Measurements from ENCODE around the gene PLEKHA5.

DNA sequence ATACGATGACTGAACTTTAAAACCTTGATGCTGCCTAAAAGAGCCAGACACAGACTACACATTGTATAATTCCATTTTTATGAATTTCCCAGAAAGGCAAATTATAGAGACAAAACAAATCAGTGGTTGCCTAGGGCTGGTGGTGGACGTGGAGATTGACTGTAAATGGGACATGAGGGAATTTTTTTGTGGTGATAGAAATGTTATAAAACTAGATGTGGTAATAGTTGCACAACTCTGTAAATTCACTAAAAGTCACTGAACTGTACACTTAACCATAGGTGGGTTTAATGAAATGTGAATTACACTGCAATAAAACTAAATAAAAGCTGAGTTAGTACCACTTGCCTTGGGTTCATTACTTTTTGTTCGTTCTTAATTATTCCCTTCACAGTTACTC is 72.1 kb downstream of the PLEKHA5 start:
- TF ChIP-seq, protein P1, sequence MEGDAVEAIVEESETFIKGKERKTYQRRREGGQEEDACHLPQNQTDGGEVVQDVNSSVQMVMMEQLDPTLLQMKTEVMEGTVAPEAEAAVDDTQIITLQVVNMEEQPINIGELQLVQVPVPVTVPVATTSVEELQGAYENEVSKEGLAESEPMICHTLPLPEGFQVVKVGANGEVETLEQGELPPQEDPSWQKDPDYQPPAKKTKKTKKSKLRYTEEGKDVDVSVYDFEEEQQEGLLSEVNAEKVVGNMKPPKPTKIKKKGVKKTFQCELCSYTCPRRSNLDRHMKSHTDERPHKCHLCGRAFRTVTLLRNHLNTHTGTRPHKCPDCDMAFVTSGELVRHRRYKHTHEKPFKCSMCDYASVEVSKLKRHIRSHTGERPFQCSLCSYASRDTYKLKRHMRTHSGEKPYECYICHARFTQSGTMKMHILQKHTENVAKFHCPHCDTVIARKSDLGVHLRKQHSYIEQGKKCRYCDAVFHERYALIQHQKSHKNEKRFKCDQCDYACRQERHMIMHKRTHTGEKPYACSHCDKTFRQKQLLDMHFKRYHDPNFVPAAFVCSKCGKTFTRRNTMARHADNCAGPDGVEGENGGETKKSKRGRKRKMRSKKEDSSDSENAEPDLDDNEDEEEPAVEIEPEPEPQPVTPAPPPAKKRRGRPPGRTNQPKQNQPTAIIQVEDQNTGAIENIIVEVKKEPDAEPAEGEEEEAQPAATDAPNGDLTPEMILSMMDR (conservative IDR thresholded peaks at IDR 0.05; ENCODE audit: low read depth, low read length) = no peak
- TF ChIP-seq EZH2 (IDR thresholded peaks at IDR 0.05; ENCODE audit: borderline replicate concordance, low read depth, low read length, poor library complexity, severe bottlenecking) = no peak

Data from A673 (cell line).